ENCODE results near the gene USP10. TPM values are rescaled to one million over a fixed set of nuclear protein-coding genes. Genes with fewer than 3 reads are reported as not detected.

USP10 gene
- polyA plus RNA-seq, 3 donors, result 38.7 to 115 (median 90.9) TPM

GRCh38 chr16:84751947-84752346 lies 52.1 kb downstream of the USP10 start:
- H3K36me3 Mint-ChIP-seq, result peaks cover 9 to 13% of the 10 kb centered on the region in 2 donors
- no peaks in the 10 kb centered on the region for H3K9me3 Mint-ChIP-seq
- H3K4me1 ChIP-seq (ENCODE audit: control insufficient read depth in 1 of 2, insufficient read depth in 2 of 2, low read length in 2 of 2), result peaks cover 58 to 61% of the 10 kb centered on the region in 2 donors
- H3K9me3 ChIP-seq (replicated peaks in 1 of 2; ENCODE audit: control insufficient read depth in 1 of 2, insufficient read depth in 1 of 2, low read length in 2 of 2), result no peaks in the 10 kb centered on the region
- DNase-seq, result peak; percentile 78 to 94 (median 89)
- peak overlapping the region in 1 of 2 donors; percentile 62 for H3K4me3 Mint-ChIP-seq
- TF ChIP-seq, protein P1, sequence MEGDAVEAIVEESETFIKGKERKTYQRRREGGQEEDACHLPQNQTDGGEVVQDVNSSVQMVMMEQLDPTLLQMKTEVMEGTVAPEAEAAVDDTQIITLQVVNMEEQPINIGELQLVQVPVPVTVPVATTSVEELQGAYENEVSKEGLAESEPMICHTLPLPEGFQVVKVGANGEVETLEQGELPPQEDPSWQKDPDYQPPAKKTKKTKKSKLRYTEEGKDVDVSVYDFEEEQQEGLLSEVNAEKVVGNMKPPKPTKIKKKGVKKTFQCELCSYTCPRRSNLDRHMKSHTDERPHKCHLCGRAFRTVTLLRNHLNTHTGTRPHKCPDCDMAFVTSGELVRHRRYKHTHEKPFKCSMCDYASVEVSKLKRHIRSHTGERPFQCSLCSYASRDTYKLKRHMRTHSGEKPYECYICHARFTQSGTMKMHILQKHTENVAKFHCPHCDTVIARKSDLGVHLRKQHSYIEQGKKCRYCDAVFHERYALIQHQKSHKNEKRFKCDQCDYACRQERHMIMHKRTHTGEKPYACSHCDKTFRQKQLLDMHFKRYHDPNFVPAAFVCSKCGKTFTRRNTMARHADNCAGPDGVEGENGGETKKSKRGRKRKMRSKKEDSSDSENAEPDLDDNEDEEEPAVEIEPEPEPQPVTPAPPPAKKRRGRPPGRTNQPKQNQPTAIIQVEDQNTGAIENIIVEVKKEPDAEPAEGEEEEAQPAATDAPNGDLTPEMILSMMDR (IDR thresholded peaks at IDR 0.05), result no peak
- H3K27ac ChIP-seq (ENCODE audit: low read depth in 1 of 2, low read length in 2 of 2), result peak overlapping the region; percentile 76 to 92
- H3K27me3 Mint-ChIP-seq (ENCODE audit: low read depth in 3 of 3), result no peaks in the 10 kb centered on the region
- peaks cover 78% of the 10 kb centered on the region for H3K79me2 ChIP-seq (ENCODE audit: insufficient read depth, low read length)
- H3K36me3 ChIP-seq (replicated peaks in 1 of 2; ENCODE audit: control insufficient read depth in 1 of 2, insufficient read depth in 2 of 2, low read length in 2 of 2), result peaks cover 2 to 3% of the 10 kb centered on the region in 2 donors
- H3K9ac ChIP-seq (ENCODE audit: insufficient read depth, low read length, poor library complexity, severe bottlenecking), result peak overlapping the region; percentile 30
- H3K4me2 ChIP-seq (replicated peaks; ENCODE audit: extremely low read depth, low read length, poor library complexity, severe bottlenecking), result peak overlapping the region; percentile 71
- H4K20me1 ChIP-seq (ENCODE audit: insufficient read depth, low read length), result no peaks in the 10 kb centered on the region
- peak overlapping the region in 1 of 3 experiments; percentile 50 for H3K4me3 ChIP-seq (replicated peaks in 1 of 3; ENCODE audit: low read depth in 2 of 3, low read length in 3 of 3)
- H2AFZ ChIP-seq (ENCODE audit: insufficient read depth, low read depth, low read length, poor library complexity, severe bottlenecking), result no peak overlapping the region
- H3K27ac Mint-ChIP-seq, result peak overlapping the region; percentile 88 to 97 (median 95)
- no peaks in the 10 kb centered on the region for H3K27me3 ChIP-seq (ENCODE audit: control insufficient read depth in 2 of 2, insufficient read depth in 2 of 2, low read length in 2 of 2)
- H3K4me1 Mint-ChIP-seq, result peaks cover 57% of the 10 kb centered on the region
- intact Hi-C loops (cut with micrococcal nuclease), result loop anchor here in 1 of 2 donors (1.0 to 10.0 kb wide), 3 partner anchors 11 to 333 kb away; no protein-coding TSS in a partner anchor

GRCh38 chr16:84752600-84752999 lies 52.8 kb downstream of the USP10 start:
- intact Hi-C loops (cut with micrococcal nuclease), result loop anchor here in 1 of 2 donors (5.0 to 10.0 kb wide), 2 partner anchors 220 to 332 kb away; no protein-coding TSS in a partner anchor

More at GRCh38 chr16:84752600-84752999, 52.8 kb downstream of the USP10 start:
- H3K4me1 Mint-ChIP-seq, result peaks cover 57% of the 10 kb centered on the region
- DNase-seq, result peak in 2 of 3 donors; percentile 35 to 60
- H3K36me3 Mint-ChIP-seq, result peaks cover 9 to 12% of the 10 kb centered on the region in 2 donors
- TF ChIP-seq, protein P1 (IDR thresholded peaks at IDR 0.05), result no peak
- no peaks in the 10 kb centered on the region for H3K27me3 ChIP-seq (ENCODE audit: control insufficient read depth in 2 of 2, insufficient read depth in 2 of 2, low read length in 2 of 2)
- H3K9me3 Mint-ChIP-seq, result no peaks in the 10 kb centered on the region
- no peaks in the 10 kb centered on the region for H3K36me3 ChIP-seq (replicated peaks in 1 of 2; ENCODE audit: control insufficient read depth in 1 of 2, insufficient read depth in 2 of 2, low read length in 2 of 2)
- peaks cover under 1% of the 10 kb centered on the region for H4K20me1 ChIP-seq (ENCODE audit: insufficient read depth, low read length)
- peaks cover 76% of the 10 kb centered on the region for H3K79me2 ChIP-seq (ENCODE audit: insufficient read depth, low read length)
- H3K4me2 ChIP-seq (replicated peaks; ENCODE audit: extremely low read depth, low read length, poor library complexity, severe bottlenecking), result peak overlapping the region; percentile 71
- 84% methylated on average over 6 of the region's 8 CpGs for WGBS (ENCODE audit: insufficient coverage)
- H3K27me3 Mint-ChIP-seq (ENCODE audit: low read depth in 3 of 3), result no peaks in the 10 kb centered on the region
- peak overlapping the region in 1 of 3 experiments; percentile 32 for H3K4me3 ChIP-seq (replicated peaks in 1 of 3; ENCODE audit: low read depth in 2 of 3, low read length in 3 of 3)
- H2AFZ ChIP-seq (ENCODE audit: insufficient read depth, low read depth, low read length, poor library complexity, severe bottlenecking), result no peak overlapping the region
- no peak overlapping the region for H3K9ac ChIP-seq (ENCODE audit: insufficient read depth, low read length, poor library complexity, severe bottlenecking)
- no peaks in the 10 kb centered on the region for H3K9me3 ChIP-seq (replicated peaks in 1 of 2; ENCODE audit: control insufficient read depth in 1 of 2, insufficient read depth in 1 of 2, low read length in 2 of 2)
- peak overlapping the region; percentile 76 to 92 for H3K27ac ChIP-seq (ENCODE audit: low read depth in 1 of 2, low read length in 2 of 2)
- H3K27ac Mint-ChIP-seq, result peak overlapping the region; percentile 88 to 97 (median 95)
- peaks cover 58 to 61% of the 10 kb centered on the region in 2 donors for H3K4me1 ChIP-seq (ENCODE audit: control insufficient read depth in 1 of 2, insufficient read depth in 2 of 2, low read length in 2 of 2)
- H3K4me3 Mint-ChIP-seq, result no peak overlapping the region
